Measurements from ENCODE around the gene BIN1. TPM values are rescaled to one million over a fixed set of nuclear protein-coding genes. Genes with fewer than 3 reads are reported as not detected.

The BIN1 gene
- total RNA-seq, 1 donor from 2014 or later = 11.8 TPM

- TF ChIP-seq CTCF (IDR thresholded peaks at IDR 0.05; ENCODE audit: insufficient read depth, low read length, severe bottlenecking) = no peak
- no peak for DNase-seq (ENCODE audit: low read depth)
- FAIRE-seq = no peak
Observed at GRCh38 chr2:127052057-127052770, 54.7 kb downstream of the BIN1 start.

GRCh38 chr2:127051116-127052056 is 55.6 kb downstream of the BIN1 start:
- Histone ChIP-seq H3K27me3 (ENCODE audit: control insufficient read depth, insufficient read depth, low read length) (no peaks in the 10 kb centered on the region), H3K36me3 (ENCODE audit: control insufficient read depth, insufficient read depth, low read length) (no peaks in the 10 kb centered on the region), H3K4me3 (ENCODE audit: low read depth, low read length) (no peak overlapping the region)
- FAIRE-seq (no peak), DNase-seq (ENCODE audit: low read depth) (no peak)
- no peak for TF ChIP-seq CTCF (IDR thresholded peaks at IDR 0.05; ENCODE audit: insufficient read depth, low read length, severe bottlenecking)

More at GRCh38 chr2:127052057-127052770, 54.7 kb downstream of the BIN1 start:
- H3K4me3 ChIP-seq (ENCODE audit: low read depth, low read length) = no peak overlapping the region
- no peaks in the 10 kb centered on the region for H3K27me3 ChIP-seq (ENCODE audit: control insufficient read depth, insufficient read depth, low read length)
- H3K36me3 ChIP-seq (ENCODE audit: control insufficient read depth, insufficient read depth, low read length) = no peaks in the 10 kb centered on the region

GRCh38 chr2:127050803-127051115 is 56.2 kb downstream of the BIN1 start:
- DNase-seq (ENCODE audit: low read depth) = no peak
- no peak overlapping the region for H3K4me3 ChIP-seq (ENCODE audit: low read depth, low read length)
- no peak for FAIRE-seq
- no peaks in the 10 kb centered on the region for H3K27me3 ChIP-seq (ENCODE audit: control insufficient read depth, insufficient read depth, low read length)
- no peak for TF ChIP-seq CTCF (IDR thresholded peaks at IDR 0.05; ENCODE audit: insufficient read depth, low read length, severe bottlenecking)
- H3K36me3 ChIP-seq (ENCODE audit: control insufficient read depth, insufficient read depth, low read length) = no peaks in the 10 kb centered on the region

GRCh38 chr2:127049927-127050802 is 56.8 kb downstream of the BIN1 start:
- Histone ChIP-seq H3K27me3 (ENCODE audit: control insufficient read depth, insufficient read depth, low read length) (no peaks in the 10 kb centered on the region), H3K36me3 (ENCODE audit: control insufficient read depth, insufficient read depth, low read length) (no peaks in the 10 kb centered on the region), H3K4me3 (ENCODE audit: low read depth, low read length) (no peak overlapping the region)
- peak; percentile 99 for TF ChIP-seq CTCF (IDR thresholded peaks at IDR 0.05; ENCODE audit: insufficient read depth, low read length, severe bottlenecking)
- FAIRE-seq (no peak), DNase-seq (ENCODE audit: low read depth) (peak; percentile 5)

- no peaks in the 10 kb centered on the region for H3K36me3 ChIP-seq (ENCODE audit: control insufficient read depth, insufficient read depth, low read length)
- FAIRE-seq = no peak
- H3K27me3 ChIP-seq (ENCODE audit: control insufficient read depth, insufficient read depth, low read length) = no peaks in the 10 kb centered on the region
- TF ChIP-seq CTCF (IDR thresholded peaks at IDR 0.05; ENCODE audit: insufficient read depth, low read length, severe bottlenecking) = no peak
- DNase-seq (ENCODE audit: low read depth) = no peak
- no peak overlapping the region for H3K4me3 ChIP-seq (ENCODE audit: low read depth, low read length)
Observed at GRCh38 chr2:127048969-127049897, 57.7 kb downstream of the BIN1 start.

Data from bronchial epithelial cell (primary cell).